ENCODE measurements around the gene TNFSF15. TPM values are rescaled to one million over a fixed set of nuclear protein-coding genes. Genes with fewer than 3 reads are reported as not detected.

TNFSF15 gene
- 0.34 and 2.8 TPM in 2 replicates for total RNA-seq

GRCh38 chr9:114805670-114806525, at the start of gene TNFSF15:
TNFSF15 (minus strand) TSS chr9:114806039; CDS start chr9:114806012, 27 bp downstream.

Other genes with a start within 250 kb of the TNFSF15 start
- gene ATP6V1G1, start 218.3 kb downstream of the TNFSF15 start, total RNA-seq, result 213 and 252 TPM in 2 replicates
- gene TMEM268, start 194.7 kb downstream of the TNFSF15 start, total RNA-seq, result 6.5 and 11.2 TPM in 2 replicates
- not detected in 2 replicates for gene TEX53, start 148.2 kb downstream of the TNFSF15 start, total RNA-seq
- not detected in 2 replicates for gene TEX48, start 123.8 kb downstream of the TNFSF15 start, total RNA-seq
- gene TNFSF8, start 124.6 kb upstream of the TNFSF15 start, total RNA-seq, result not detected in 2 replicates